ENCODE data around the gene LUC7L3.

LUC7L3 gene

DNA sequence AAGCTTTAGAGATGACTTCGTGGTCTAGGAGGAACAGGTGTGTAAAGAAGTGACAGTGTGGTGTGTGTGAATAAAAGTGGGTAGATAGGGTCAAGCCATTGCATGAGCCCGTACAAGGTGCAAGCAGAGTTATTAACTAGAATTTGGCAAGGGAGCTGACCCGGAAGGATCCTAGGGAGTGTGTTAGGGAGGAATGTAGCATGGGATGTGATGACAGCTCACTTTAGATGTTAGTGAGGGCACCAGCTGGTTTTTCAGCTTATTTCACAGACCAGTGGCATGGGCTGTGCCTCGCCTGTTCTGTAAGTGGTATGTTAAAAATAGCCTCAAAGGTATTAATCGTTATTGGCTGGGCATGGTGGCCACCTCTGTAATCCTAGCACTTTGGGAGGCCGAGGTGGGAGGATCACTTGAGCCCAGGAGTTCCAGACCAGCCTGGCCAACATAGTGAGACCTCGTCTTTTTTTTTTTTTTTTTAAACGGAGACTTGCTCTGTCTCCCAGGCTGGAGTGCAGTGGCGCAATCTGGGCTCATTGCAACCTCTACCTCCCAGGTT is 39.7 kb downstream of the LUC7L3 start:
- no peak for DNase-seq (ENCODE audit: low read depth in 2 of 2)

GRCh38 chr17:50762177-50762576 is 42.8 kb downstream of the LUC7L3 start:
- DNase-seq (ENCODE audit: low read depth in 2 of 2): no peak

DNA sequence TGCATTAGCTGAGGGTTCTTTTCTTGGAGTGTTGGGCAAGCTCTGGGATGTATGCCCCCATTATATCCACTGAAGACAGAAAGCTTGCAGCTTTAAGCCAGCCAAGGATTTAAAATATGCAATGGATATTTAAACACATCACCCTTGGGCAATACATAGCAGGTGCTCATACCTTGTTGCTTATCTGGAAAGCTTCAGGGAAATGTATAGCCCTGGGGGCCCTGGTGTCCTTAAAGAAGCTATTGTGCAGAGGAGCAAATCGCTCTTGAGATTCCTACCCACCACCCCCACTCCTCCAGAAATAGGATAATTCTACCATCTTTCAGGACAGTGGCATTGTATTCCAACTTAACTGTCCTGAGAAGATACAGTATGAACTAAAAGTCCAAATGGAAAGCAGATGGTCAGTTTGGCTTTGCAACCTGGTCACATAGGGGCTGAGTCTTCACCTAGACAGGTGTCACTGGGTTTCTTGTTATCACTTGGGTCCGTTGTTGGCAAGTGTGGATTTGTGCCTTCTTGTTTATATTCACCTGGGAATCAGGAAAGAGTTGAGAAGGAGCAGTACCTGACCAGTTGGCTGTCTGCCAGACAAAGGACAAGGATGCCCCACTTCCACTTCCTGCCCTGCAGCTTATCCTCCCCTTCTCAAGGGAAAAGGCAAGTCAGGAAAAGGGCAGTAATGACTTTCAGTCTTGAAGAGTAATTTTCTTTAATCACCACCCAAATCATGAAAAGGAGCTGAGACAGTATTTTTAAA is 44.5 kb downstream of the LUC7L3 start:
- DNase-seq (ENCODE audit: low read depth in 2 of 2): no peak

GRCh38 chr17:50764734-50765149 is 45.3 kb downstream of the LUC7L3 start:
- DNase-seq (ENCODE audit: low read depth in 2 of 2): no peak

DNA sequence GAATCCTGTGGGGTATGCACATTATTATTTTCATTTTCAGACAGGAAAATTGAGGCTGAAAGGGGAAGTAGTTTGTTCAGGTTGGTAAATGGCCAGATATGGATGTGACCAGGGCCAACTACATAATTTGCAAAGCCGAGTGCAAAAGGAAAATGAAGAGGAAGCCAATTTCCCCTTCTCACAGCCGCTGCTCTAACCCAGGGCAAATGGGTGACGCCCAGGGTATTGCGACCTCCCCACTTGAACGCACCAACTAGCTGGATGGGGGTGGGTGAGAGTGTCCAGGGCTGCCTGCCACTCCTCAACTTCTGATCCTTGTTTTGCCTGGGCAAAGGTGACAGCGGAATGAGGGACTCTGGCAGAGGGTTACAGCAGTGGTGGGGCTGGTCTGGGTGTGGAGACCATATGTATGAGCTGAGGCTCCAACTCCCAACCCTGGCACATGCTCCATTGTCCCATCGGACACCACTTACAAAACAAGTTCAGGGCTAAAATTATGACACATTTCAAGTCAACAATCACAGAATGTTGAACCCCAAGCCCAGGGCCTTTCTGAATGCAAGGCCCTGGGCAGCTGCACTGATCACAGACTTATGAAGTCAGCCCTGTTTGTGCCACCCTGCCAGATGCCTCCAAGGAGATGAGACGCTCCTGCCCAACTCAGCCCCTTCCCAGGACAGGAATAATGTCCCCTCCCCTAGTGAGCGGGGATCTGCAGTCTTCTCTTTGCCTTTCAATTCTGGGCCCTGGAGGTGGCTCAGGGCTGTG is 46.2 kb downstream of the LUC7L3 start:
- DNase-seq (ENCODE audit: low read depth in 2 of 2): no peak

DNA sequence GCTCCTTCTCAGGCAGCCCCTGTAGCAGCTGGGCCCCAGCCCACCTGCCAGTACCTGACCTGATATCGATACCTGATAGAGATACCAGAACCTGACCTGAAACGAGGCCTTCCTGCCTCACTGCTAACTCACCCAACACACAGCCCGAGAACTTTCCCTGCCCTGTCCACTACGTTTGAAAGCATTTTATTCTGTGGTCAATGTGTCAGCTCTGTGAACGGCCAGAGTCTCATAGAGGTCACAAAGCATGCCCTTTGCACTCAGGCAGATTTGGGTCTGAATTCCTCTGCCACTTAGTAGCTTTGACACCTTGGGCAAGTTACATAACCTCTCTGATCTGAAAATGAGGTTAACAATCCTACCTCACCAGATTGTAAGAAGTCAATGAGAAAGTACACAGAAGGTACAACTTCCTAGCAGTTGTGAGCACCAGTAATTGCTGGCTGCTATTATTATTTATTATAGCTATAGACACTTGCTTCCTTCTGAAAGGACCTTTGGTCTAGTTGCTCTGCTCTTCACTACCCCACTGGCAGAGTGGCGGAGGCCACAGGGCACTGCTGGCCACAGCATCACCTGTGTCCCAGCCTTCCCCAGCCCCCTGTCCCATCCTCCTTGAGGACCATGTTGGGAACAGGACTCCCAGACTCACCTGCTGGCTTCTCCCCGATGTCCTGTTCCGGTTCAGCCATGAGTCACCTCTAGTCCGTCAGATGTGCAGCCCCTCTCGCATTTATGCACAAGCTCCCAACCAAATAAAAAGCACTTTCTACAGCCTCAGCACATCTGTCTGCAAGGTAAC is 47.0 kb downstream of the LUC7L3 start:
- no peak for DNase-seq (ENCODE audit: low read depth in 2 of 2)

GRCh38 chr17:50767030-50767429 is 47.6 kb downstream of the LUC7L3 start:
- DNase-seq (ENCODE audit: low read depth in 2 of 2): no peak

DNA sequence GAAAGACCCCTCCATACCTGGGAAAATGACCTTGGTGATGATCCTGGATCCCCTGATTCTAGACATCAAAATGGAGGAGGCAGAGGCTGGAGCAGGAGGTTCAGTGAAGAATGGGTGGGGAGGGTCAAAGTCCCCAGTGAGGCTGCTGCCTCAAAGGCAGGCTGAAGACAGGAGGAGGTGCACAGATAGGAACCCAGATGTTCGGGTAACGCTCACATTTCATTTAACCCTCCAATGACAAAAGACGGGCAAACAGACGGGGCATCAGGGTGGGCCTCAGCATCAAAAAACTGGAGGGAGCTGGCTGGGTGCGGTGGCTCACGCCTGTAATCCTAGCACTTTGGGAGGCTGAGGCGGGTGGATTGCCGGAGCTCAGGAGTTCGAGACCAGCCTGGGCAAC is 48.0 kb downstream of the LUC7L3 start, which contains the start of gene ANKRD40CL:
ANKRD40CL (minus strand) TSS at position 73 of the 400 bp plus-strand sequence. CDS start 605 bp downstream, outside the sequence.
- DNase-seq (ENCODE audit: low read depth in 2 of 2): no peak

DNA sequence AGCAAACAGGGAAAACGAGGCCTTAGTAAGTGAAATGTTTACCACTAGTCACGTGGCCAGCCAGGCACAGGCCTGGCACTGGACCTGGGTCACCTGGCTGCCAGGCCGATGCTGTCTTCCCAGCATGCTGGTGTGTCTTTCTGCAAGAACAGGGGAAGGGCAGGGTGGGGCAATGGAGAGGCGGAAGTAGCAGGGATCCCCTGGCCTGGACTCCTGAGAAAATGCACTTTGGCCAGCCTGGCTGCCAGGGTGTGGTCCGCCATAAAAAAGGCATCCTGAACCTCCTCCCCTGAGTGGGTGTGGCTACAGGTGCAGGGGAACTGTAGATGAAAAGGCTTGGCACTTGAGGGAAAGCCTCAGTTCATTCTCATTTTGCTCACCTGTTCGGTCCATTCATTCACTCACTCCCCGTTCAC is 49.0 kb downstream of the LUC7L3 start:
- DNase-seq (ENCODE audit: low read depth in 2 of 2): no peak

- DNase-seq (ENCODE audit: low read depth in 2 of 2): no peak
These were observed 50.5 kb downstream of the LUC7L3 start for GRCh38 chr17:50769884-50770283.

DNA sequence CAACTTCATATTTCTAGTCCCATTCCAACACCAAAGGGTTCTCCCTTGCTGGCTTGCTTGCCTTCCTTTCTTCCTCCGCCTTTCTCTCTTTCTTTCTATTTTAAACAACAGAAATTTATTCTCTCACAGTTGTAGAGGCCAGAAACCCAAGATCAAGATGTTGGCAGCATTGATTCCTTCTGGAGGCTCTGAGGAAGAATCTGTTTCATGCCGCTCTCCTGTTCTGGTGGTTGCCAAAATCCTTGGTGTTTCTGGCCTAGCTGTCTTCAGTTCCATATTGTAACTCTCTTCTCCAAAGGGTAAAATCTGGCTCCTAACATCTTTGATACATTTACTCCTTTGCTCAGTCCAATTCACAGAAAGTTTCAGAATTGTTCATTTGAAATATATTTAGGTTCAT is 50.9 kb downstream of the LUC7L3 start:
- no peak for DNase-seq (ENCODE audit: low read depth in 2 of 2)

DNA sequence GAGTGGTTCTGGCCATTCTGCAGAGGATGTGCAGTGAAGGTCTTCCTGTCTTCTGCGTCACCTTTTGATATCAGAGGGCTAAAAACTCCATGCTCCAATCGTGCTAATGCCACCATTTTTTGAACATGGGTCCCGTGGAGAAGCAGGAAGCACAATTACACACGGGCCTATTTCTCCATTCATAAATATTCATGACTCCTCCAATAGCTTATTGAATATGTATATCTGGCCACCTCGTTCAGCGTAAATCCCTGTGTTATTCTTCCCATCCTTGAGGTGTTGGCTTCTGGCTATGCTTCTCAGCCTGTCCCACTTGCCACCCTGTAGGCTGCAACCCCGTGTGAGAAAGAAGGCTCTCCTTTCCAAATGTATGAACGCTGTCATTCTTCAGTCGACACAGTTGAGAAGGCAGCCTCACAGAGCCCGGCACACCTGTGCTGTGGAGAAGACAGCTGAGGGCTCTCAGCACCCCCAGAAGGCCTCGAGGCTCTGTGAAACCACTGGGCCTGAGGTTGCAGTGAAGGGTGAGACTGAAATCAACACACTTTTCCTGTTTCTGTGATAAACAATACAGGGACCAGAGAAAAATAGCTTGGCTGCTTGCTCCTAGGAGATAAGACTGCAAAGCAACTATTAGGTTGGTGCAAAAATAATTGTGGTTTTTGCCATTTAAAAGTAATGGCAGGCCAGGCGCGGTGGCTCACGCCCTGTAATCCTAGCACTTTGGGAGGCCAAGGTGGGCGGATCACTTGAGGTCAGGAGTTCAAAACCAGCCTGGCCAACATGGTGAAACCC is 52.8 kb downstream of the LUC7L3 start:
- no peak for DNase-seq (ENCODE audit: low read depth in 2 of 2)

DNA sequence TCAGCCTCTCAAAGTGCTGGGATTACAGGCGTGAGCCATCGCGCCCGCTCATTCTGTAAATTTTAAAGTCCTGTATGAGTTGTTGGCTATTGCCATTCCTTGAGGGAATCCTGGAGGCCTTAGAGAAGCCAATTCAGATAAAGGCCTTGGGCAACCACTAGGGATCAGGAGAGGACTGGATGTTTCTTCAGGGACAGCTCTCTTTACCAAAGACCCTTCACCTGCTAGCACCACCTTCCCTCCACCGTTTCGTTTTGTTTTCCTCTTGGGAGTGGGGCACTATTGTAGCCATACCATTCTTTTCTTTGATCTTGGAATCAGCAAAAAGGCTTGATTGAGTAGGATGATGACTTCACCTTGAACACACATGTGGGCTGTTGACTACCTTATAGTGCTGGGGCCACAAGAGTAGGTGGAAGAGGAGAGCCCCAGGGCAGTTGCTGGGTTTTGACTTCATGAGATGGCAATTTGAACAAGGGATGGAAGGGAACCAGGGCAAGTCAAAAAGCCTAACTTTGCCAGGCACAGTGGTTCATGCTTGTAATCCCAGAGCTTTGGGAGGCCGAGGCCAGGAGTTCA is 54.9 kb downstream of the LUC7L3 start:
- DNase-seq (ENCODE audit: low read depth in 2 of 2): no peak

DNA sequence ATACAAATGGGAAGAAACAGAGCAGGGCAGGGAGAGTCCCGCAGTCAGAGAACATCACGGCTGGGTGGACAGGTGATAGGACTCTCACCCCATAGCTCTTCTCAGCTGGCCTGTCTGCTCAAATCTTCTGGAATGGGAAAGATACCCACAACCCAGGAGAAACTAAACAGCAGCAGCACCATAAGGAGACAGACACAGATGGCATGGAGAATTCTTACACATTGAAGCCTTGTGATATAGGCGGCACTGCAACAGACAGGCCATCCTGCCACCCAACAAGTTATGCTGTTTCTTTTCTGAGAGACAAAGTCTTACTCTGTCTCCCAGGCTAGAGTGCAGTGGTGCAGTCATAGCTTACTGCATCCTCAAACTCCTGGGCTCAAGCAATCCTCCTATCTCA is 56.5 kb downstream of the LUC7L3 start:
- DNase-seq (ENCODE audit: low read depth in 2 of 2): no peak

- DNase-seq (ENCODE audit: low read depth in 2 of 2): no peak
These were observed 59.1 kb downstream of the LUC7L3 start for GRCh38 chr17:50778471-50778870.

DNA sequence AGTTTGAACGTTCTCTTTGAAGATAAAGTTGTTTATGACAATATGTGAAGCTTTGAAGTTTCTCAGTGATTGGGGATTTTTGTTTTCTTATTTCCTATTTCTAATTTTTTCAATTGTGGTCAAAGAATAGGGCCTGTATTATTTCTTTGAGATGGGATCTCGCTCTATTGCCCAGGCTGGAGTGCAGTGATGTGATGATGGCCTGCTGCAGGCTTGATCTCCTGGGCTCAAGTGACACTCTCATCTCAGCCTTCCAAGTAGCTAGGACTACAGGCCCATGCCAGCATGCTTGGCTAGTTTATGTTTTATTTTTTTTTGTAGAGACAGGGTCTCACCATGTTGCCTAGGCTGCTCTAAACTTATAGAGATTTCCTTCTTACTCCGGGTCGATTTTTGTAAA is 59.6 kb downstream of the LUC7L3 start:
- DNase-seq (ENCODE audit: low read depth in 2 of 2): no peak

GRCh38 chr17:50779747-50780353 is 60.4 kb downstream of the LUC7L3 start:
- no peak for DNase-seq (ENCODE audit: low read depth in 2 of 2)

- no peak for DNase-seq (ENCODE audit: low read depth in 2 of 2)
These were observed 61.8 kb downstream of the LUC7L3 start for GRCh38 chr17:50781167-50781566.

DNA sequence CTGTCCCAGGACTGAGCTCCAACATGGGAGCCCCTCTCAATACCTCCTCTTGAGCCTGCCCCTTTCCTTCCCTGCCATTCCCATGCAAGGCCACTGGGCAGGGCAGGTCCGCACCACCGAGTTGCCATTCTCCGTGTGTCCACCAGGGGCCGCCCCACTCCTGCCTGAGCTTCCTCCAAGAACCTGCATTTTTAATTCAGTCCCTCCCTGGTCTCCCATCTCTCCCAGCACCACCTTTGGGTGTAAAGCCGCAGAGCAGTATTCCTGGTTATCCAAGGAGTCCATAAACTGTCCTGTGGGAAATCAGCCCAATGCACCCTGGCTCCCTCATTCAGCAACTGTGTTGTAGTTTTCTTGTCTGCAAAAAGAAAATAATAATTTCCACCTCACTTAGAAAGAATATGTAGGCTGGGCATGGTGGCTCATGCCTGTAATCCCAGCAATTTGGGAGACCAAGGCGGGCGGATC is 63.8 kb downstream of the LUC7L3 start:
- DNase-seq (ENCODE audit: low read depth in 2 of 2): peak; percentile 35 to 38

DNA sequence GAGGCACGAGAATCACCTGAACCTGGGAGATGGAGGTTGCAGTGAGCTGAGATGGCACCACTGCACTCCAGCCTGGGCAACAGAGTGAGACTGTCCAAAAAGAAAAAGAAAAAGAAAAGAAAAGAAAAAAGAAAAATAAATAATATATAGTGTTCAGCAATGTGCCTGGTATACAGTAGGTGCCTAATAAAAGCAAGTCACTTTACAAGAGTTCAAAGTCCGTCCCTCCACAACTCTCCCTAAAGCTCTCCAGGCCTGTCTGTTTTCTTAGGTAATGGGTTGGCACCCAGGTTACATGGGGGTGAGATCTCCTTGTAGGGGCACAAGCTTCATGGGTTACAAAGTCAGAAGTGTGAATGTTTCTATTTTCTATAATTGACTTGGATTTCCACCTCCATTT is 64.5 kb downstream of the LUC7L3 start:
- DNase-seq (ENCODE audit: low read depth in 2 of 2): no peak
